ENCODE results near the gene RPS24. TPM values are rescaled to one million over a fixed set of nuclear protein-coding genes. Genes with fewer than 3 reads are reported as not detected.
"Not testable (repeated sequence)": the region's sequence is repeated elsewhere in the genome, so short reads cannot be mapped to it uniquely, and the experiment has no call there.

The RPS24 gene
- total and polyA plus RNA-seq, 3 donors from 2014 or later = 971 to 1,548 (median 1,406) TPM

DNA sequence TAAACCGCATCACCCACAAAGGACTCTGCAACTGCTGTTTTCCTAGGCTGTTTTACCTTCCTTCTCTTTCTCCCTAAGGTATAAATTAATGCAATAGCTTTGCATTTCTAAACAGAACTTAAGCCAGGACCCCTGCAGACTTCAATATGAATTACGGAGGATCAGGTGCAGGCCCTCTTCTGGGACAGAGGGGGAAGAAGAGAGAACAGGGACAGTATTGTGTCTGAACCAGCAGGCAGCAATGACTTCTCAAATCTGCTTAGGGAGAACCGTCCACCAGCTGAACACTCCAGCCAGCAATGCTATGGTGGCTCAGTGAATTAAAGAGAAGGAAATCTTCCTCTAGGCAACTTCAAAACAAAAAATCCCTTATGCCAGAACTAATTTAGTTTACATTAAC, 40.0 kb upstream of the RPS24 start:
- Histone ChIP-seq H3K36me3 (ENCODE audit: low read depth, missing control alignments) (no peaks in the 10 kb centered on the region), H3K27ac (no peak overlapping the region), H3K4me1 (no peaks in the 10 kb centered on the region), H3K9me3 (no peaks in the 10 kb centered on the region), H3K4me3 (no peak overlapping the region), H3K27me3 (no peaks in the 10 kb centered on the region)
- TF ChIP-seq, protein P1, sequence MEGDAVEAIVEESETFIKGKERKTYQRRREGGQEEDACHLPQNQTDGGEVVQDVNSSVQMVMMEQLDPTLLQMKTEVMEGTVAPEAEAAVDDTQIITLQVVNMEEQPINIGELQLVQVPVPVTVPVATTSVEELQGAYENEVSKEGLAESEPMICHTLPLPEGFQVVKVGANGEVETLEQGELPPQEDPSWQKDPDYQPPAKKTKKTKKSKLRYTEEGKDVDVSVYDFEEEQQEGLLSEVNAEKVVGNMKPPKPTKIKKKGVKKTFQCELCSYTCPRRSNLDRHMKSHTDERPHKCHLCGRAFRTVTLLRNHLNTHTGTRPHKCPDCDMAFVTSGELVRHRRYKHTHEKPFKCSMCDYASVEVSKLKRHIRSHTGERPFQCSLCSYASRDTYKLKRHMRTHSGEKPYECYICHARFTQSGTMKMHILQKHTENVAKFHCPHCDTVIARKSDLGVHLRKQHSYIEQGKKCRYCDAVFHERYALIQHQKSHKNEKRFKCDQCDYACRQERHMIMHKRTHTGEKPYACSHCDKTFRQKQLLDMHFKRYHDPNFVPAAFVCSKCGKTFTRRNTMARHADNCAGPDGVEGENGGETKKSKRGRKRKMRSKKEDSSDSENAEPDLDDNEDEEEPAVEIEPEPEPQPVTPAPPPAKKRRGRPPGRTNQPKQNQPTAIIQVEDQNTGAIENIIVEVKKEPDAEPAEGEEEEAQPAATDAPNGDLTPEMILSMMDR (IDR thresholded peaks at IDR 0.05) = no peak
- TF ChIP-seq POLR2A (IDR thresholded peaks at IDR 0.05) = no peak
- DNase-seq = no peak
- intact Hi-C loops (cut with DNase I; ENCODE audit: low total_unique reads) = no loop called here
- 79 to 91% methylated on average over 3 of the region's 3 CpGs for WGBS, 2 donors

DNA sequence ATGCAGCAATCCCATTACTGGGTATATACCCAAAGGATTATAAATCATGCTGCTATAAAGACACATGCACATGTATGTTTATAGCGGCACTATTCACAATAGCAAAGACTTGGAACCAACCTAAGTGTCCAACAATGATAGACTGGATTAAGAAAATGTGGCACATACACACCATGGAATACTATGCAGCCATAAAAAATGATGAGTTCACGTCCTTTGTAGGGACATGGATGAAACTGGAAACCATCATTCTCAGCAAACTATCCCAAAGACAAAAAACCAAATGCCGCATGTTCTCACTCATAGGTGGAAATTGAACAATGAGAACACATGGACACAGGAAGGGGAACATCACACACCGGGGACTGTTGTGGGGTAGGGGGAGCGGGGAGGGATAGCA, 34.9 kb upstream of the RPS24 start:
- H3K4me1 ChIP-seq; H3K27ac ChIP-seq; H3K36me3 ChIP-seq (ENCODE audit: low read depth, missing control alignments); H3K9me3 ChIP-seq; H3K4me3 ChIP-seq; H3K27me3 ChIP-seq; DNase-seq; intact Hi-C loops (cut with DNase I; ENCODE audit: low total_unique reads): not testable (repeated sequence)
- 92 to 96% methylated on average over 5 of the region's 5 CpGs for WGBS, 2 donors

DNA sequence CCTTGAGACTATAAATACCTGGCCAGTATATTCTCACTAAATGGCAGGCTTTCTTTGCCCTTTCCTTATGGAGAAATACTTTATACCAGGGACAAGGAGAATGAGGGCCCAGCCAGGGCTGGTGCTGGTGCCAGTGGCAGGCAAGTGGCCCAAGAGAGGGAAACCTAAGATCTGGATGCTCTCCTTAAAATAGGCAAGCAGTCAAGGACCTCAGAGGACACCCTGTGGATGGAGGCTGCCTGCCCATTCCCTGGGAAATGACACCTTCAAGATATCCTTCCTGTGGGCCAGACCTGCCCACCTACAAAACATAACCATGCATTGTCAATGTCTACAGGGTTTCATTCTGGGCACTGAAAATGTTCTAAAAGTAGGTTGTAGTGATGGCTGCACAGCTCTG, 33.5 kb upstream of the RPS24 start:
- no peaks in the 10 kb centered on the region for H3K36me3 ChIP-seq (ENCODE audit: low read depth, missing control alignments)
- no peaks in the 10 kb centered on the region for H3K9me3 ChIP-seq
- H3K27ac ChIP-seq = no peak overlapping the region
- H3K27me3 ChIP-seq = no peaks in the 10 kb centered on the region
- intact Hi-C loops (cut with DNase I; ENCODE audit: low total_unique reads) = no loop called here
- DNase-seq = no peak
- TF ChIP-seq, protein P1 (IDR thresholded peaks at IDR 0.05) = no peak
- no peak for TF ChIP-seq POLR2A (IDR thresholded peaks at IDR 0.05)
- no peak overlapping the region for H3K4me3 ChIP-seq
- H3K4me1 ChIP-seq = no peaks in the 10 kb centered on the region

DNA sequence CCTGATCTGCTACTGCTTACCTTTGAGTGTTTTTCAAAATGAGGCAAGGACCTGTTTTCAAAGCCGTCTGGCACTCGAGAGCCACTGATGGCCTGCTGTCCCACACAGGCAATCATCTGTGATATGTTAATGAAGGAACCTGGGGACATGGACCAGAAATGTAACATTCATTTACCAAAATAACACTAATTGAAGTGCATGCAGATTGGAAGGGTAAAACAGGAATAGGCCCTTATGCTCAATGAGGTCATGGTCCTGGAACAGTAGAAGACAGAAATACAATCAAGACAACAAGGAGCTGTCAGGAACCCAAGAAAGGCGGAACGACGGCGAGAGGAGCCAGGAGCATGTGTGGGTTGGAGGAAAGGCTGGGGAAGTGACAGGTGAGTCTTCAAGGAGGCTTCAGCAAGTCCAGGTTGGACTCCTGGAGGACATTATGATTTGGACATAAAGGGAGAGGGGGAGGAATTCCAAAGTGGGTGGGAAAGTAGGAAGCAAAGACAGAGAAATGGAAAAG, 32.6 kb upstream of the RPS24 start:
- Histone ChIP-seq H3K4me3 (no peak overlapping the region), H3K36me3 (ENCODE audit: low read depth, missing control alignments) (no peaks in the 10 kb centered on the region), H3K27me3 (no peaks in the 10 kb centered on the region), H3K4me1 (no peaks in the 10 kb centered on the region), H3K9me3 (no peaks in the 10 kb centered on the region), H3K27ac (no peak overlapping the region)
- TF ChIP-seq, protein P1 (IDR thresholded peaks at IDR 0.05) = no peak
- no peak for TF ChIP-seq POLR2A (IDR thresholded peaks at IDR 0.05)
- intact Hi-C loops (cut with DNase I; ENCODE audit: low total_unique reads) = no loop called here
- WGBS, 2 donors = 79 to 82% methylated on average over 6 of the region's 6 CpGs
- DNase-seq = no peak

DNA sequence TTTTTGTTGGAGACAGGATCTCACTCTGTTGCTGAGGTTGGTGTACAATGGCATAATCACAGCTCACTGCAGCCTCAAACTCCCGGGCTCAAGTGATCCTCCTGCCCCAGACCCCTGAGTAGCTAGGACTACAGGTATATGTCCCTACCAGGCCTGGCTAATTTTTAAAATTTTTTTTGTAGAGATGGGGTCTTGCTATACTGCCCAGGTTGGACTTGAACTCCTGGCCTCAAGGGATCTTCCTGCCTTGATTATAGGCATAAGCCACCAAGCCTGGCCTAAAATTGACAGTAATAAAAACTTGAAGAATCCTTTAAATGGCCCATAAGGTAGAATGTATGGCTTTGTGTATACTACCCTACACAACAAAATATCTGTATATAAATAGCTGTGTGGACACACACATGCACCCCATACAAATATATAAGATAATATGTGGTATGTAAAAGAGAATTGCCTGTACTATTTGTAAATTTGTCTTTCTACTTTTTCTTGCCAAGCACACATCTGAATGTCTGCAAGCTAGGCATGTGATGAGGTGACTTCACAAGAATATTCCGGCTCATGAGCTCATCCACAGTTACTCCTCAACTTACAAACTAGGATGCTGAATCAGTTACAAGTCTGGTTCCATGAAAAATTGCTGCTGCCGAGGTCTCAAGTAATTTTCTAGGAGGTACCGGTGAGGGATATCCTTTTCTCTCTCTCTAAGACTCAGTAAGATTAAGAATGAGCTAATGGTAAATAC, 30.9 kb upstream of the RPS24 start:
- Histone ChIP-seq H3K4me1 (no peaks in the 10 kb centered on the region), H3K27me3 (no peaks in the 10 kb centered on the region), H3K4me3 (no peak overlapping the region), H3K9me3 (no peaks in the 10 kb centered on the region), H3K36me3 (ENCODE audit: low read depth, missing control alignments) (no peaks in the 10 kb centered on the region), H3K27ac (no peak overlapping the region)
- no peak for TF ChIP-seq POLR2A (IDR thresholded peaks at IDR 0.05)
- TF ChIP-seq, protein P1 (IDR thresholded peaks at IDR 0.05) = no peak
- intact Hi-C loops (cut with DNase I; ENCODE audit: low total_unique reads) = no loop called here
- WGBS, 2 donors = 91 to 92% methylated on average over 4 of the region's 4 CpGs
- DNase-seq = no peak

All from testis (tissue), 3 donors.